GM23338 (cell line): ENCODE data around the gene PEAR1.

ENCODE experiments used
- CREB1 ChIP-seq: fragments of 250-450 bp; sonication (Bioruptor Pico); IDR thresholded peaks from 2 replicates; pipeline ENCODE4 v1.5.0; 2020; ENCODE audit warnings: low read depth, mild to moderate bottlenecking, moderate library complexity
- CTCF ChIP-seq, 2 experiments: fragments of 200-600 bp in 1 of 2; sonication (generic) in 1 of 2; conservative IDR thresholded peaks; 2 replicates each; pipeline versions ENCODE4 v1.5.1 to v1.6.1; 2016 to 2017; ENCODE audit warnings: antibody characterized with exemption in 2 of 2, low read depth in 2 of 2, mild to moderate bottlenecking in 2 of 2, moderate library complexity in 1 of 2
- ETS1 ChIP-seq: IDR thresholded peaks from 2 replicates; pipeline ENCODE4 v1.6.1; 2016; ENCODE audit warnings: antibody characterized with exemption
- EZH2 ChIP-seq: fragments of 200-600 bp; sonication (generic); IDR thresholded peaks from one replicate; pipeline ENCODE4 v1.8.0; 2017; ENCODE audit warnings: antibody characterized with exemption, mild to moderate bottlenecking, low read depth; ENCODE audit not compliant: unreplicated experiment
- EZH2phosphoT487 ChIP-seq: fragments of 200-600 bp; sonication (generic); IDR thresholded peaks from one replicate; pipeline ENCODE4 v1.8.1; 2018; ENCODE audit warnings: antibody characterized with exemption; ENCODE audit not compliant: unreplicated experiment
- POLR2AphosphoS5 ChIP-seq: IDR thresholded peaks from 2 replicates; pipeline ENCODE4 v1.6.1; 2016; ENCODE audit warnings: antibody characterized with exemption, low read depth
- REST ChIP-seq: IDR thresholded peaks from one replicate; pipeline ENCODE4 v1.6.1; 2018; ENCODE audit warnings: antibody characterized with exemption; ENCODE audit not compliant: unreplicated experiment
- STAT1 ChIP-seq: IDR thresholded peaks from one replicate; pipeline ENCODE4 v1.6.1; 2016; ENCODE audit warnings: antibody characterized with exemption; ENCODE audit not compliant: unreplicated experiment
- ZNF114 ChIP-seq: fragments of 250-450 bp; sonication (Bioruptor Pico); IDR thresholded peaks from 2 replicates; pipeline ENCODE4 v1.5.0; 2020; ENCODE audit warnings: mild to moderate bottlenecking, moderate library complexity

- TF ChIP-seq CTCF (conservative IDR thresholded peaks at IDR 0.05; ENCODE audit: low read depth in 2 of 2) (no peak), EZH2 (no peak), POLR2AphosphoS5 (no peak), EZH2phosphoT487 (no peak), ETS1 (no peak), STAT1 (no peak), REST (no peak), CREB1 (CRISPR knock-in tag) (no peak), ZNF114 (CRISPR knock-in tag) (no peak)
These were observed 64.1 kb downstream of the PEAR1 start for GRCh38 chr1:156957634-156958033.
